ENCODE data around the gene HIF1A.

GRCh38 chr14:61699027-61699426 is 3.7 kb downstream of the HIF1A start:
- TF ChIP-seq POLR2A (IDR thresholded peaks at IDR 0.05): no peak
- no peak for TF ChIP-seq CTCF (IDR thresholded peaks at IDR 0.05)

Data from heart left ventricle (tissue), 13 donors.